ENCODE data around the gene HTR5A. TPM values are rescaled to one million over a fixed set of nuclear protein-coding genes. Genes with fewer than 3 reads are reported as not detected.

Gene HTR5A
- total and polyA plus RNA-seq, 10 of the 15 experiments (the other 5 are each of a cell fraction or from before 2014, with no cell fraction given): not detected

DNA sequence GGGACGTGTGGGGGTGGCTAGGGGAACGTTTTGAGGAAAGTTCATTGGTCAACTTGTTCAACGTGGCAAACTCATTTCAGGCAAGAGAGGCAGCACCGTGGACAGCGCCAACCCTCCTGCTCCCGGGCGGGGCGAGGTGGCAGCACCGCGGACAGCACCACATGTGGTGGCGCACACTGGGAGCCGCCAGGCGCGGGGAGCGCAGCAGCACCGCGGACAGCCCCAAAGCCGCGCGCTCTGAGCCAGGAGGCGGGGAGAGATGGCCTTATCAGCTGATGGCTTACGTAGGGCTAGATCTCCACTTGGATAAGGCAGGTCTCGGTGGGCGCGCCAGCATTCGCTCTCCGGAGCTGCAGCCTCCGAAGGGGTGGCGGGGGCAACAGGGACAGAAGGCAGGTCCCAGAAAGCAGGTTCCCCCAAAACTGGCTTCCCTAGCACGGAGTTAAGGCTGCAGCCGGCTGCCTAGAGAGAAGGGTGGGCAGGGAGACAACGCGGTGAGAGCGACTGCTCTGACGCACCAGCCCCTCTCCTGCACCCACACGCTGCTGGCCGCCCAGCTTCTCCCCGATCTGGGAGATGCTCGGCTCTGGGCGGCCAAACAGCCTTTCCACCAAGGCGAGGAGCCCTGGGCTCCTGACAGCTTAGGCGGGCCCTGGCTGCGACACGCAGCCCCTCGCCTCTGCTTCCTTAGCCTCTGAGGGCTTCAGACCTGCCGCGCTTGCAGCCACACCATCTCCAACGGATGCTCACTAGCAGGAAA is at the start of gene HTR5A (continued):
- TF ChIP-seq, protein P1, sequence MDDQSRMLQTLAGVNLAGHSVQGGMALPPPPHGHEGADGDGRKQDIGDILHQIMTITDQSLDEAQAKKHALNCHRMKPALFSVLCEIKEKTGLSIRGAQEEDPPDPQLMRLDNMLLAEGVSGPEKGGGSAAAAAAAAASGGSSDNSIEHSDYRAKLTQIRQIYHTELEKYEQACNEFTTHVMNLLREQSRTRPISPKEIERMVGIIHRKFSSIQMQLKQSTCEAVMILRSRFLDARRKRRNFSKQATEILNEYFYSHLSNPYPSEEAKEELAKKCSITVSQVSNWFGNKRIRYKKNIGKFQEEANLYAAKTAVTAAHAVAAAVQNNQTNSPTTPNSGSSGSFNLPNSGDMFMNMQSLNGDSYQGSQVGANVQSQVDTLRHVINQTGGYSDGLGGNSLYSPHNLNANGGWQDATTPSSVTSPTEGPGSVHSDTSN (IDR thresholded peaks at IDR 0.05; ENCODE audit: insufficient replicate concordance, low read depth, low read length): peak; percentile 27
- TF ChIP-seq SMARCA5 (IDR thresholded peaks at IDR 0.05) (peak; percentile 67; the same call in 1 of the 2 replicates), E2F4 (IDR thresholded peaks at IDR 0.05; ENCODE audit: low read depth, low read length) (no peak), GATAD2B (conservative IDR thresholded peaks at IDR 0.05; ENCODE audit: low read depth) (no peak), SUZ12 (IDR thresholded peaks at IDR 0.05; ENCODE audit: unreplicated experiment) (no peak), SMC3 (IDR thresholded peaks at IDR 0.05; ENCODE audit: borderline replicate concordance, low read length) (peak; percentile 19; the same call in 1 of the 2 replicates), MEF2A (IDR thresholded peaks at IDR 0.05; ENCODE audit: insufficient read depth, low read depth, low read length) (no peak), SUPT20H (IDR thresholded peaks at IDR 0.05; ENCODE audit: borderline replicate concordance, control insufficient read depth, low read depth, low read length) (no peak), TARDBP (IDR thresholded peaks at IDR 0.05; ENCODE audit: borderline replicate concordance) (0 out of 2 replicates have a peak, but pooled peaks have one; percentile 26), ZNF207 (IDR thresholded peaks at IDR 0.05; ENCODE audit: borderline replicate concordance) (peak; percentile 89), KAT2A (conservative IDR thresholded peaks at IDR 0.05; ENCODE audit: control insufficient read depth, low read depth, low read length) (no peak), NFYA (IDR thresholded peaks at IDR 0.05; ENCODE audit: borderline replicate concordance, low read depth, low read length) (no peak), ZSCAN29 (IDR thresholded peaks at IDR 0.05) (no peak), RELA (IDR thresholded peaks at IDR 0.05; ENCODE audit: borderline replicate concordance, partially characterized antibody) (peak; percentile 42), USF2 (IDR thresholded peaks at IDR 0.05; ENCODE audit: borderline replicate concordance, low read depth, low read length) (no peak), ELK1 (IDR thresholded peaks at IDR 0.05; ENCODE audit: low read depth, low read length) (no peak), MYB (IDR thresholded peaks at IDR 0.05; ENCODE audit: borderline replicate concordance, low read depth, low read length) (no peak)
- TF ChIP-seq, protein P2, sequence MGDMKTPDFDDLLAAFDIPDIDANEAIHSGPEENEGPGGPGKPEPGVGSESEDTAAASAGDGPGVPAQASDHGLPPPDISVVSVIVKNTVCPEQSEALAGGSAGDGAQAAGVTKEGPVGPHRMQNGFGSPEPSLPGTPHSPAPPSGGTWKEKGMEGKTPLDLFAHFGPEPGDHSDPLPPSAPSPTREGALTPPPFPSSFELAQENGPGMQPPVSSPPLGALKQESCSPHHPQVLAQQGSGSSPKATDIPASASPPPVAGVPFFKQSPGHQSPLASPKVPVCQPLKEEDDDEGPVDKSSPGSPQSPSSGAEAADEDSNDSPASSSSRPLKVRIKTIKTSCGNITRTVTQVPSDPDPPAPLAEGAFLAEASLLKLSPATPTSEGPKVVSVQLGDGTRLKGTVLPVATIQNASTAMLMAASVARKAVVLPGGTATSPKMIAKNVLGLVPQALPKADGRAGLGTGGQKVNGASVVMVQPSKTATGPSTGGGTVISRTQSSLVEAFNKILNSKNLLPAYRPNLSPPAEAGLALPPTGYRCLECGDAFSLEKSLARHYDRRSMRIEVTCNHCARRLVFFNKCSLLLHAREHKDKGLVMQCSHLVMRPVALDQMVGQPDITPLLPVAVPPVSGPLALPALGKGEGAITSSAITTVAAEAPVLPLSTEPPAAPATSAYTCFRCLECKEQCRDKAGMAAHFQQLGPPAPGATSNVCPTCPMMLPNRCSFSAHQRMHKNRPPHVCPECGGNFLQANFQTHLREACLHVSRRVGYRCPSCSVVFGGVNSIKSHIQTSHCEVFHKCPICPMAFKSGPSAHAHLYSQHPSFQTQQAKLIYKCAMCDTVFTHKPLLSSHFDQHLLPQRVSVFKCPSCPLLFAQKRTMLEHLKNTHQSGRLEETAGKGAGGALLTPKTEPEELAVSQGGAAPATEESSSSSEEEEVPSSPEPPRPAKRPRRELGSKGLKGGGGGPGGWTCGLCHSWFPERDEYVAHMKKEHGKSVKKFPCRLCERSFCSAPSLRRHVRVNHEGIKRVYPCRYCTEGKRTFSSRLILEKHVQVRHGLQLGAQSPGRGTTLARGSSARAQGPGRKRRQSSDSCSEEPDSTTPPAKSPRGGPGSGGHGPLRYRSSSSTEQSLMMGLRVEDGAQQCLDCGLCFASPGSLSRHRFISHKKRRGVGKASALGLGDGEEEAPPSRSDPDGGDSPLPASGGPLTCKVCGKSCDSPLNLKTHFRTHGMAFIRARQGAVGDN (IDR thresholded peaks at IDR 0.05): no peak
- TF ChIP-seq, protein P3, sequence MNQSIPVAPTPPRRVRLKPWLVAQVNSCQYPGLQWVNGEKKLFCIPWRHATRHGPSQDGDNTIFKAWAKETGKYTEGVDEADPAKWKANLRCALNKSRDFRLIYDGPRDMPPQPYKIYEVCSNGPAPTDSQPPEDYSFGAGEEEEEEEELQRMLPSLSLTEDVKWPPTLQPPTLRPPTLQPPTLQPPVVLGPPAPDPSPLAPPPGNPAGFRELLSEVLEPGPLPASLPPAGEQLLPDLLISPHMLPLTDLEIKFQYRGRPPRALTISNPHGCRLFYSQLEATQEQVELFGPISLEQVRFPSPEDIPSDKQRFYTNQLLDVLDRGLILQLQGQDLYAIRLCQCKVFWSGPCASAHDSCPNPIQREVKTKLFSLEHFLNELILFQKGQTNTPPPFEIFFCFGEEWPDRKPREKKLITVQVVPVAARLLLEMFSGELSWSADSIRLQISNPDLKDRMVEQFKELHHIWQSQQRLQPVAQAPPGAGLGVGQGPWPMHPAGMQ (IDR thresholded peaks at IDR 0.05; ENCODE audit: borderline replicate concordance): no peak

All from GM12878 (cell line).